K562 (cell line): ENCODE measurements around the gene CDH1. TPM values are rescaled to one million over a fixed set of nuclear protein-coding genes. Genes with fewer than 3 reads are reported as not detected.
A peak's percentile ranks its signal among the peaks of the same experiment; 100 is the strongest.

ENCODE experiments used
- ARHGAP35 ChIP-seq: fragments of 450-650 bp; IDR thresholded peaks from 2 replicates; pipeline ENCODE4 v1.6.1; 2018; ENCODE audit not compliant: partially characterized antibody
- CBFA2T3 ChIP-seq: fragments of 450-650 bp; IDR thresholded peaks from 2 replicates; pipeline ENCODE4 v1.6.1; 2017
- CREB1 ChIP-seq, 2 experiments: sonication (generic) in 1 of 2; formaldehyde crosslinking in 1 of 2; IDR thresholded peaks; 2 replicates each; pipeline versions ENCODE4 v1.6.1 to v1.8.0; 2012 to 2022; ENCODE audit warnings: inconsistent platforms in 1 of 2, mild to moderate bottlenecking in 1 of 2, missing genetic modification reagents in 1 of 2, moderate library complexity in 1 of 2
- FIP1L1 ChIP-seq: fragments of 200-400 bp; formaldehyde crosslinking; IDR thresholded peaks from 2 replicates; pipeline ENCODE4 v1.6.1; 2018; ENCODE audit warnings: mild to moderate bottlenecking, low read depth, low read length; ENCODE audit not compliant: poor library complexity, severe bottlenecking
- GTF2E2 ChIP-seq: fragments of 200-800 bp; sonication (Bioruptor generic); IDR thresholded peaks from 2 replicates; pipeline ENCODE4 v1.6.1; 2016; ENCODE audit warnings: missing genetic modification characterization, missing compliant biosample characterization
- HINFP ChIP-seq: fragments of 450-650 bp; conservative IDR thresholded peaks from 2 replicates; pipeline ENCODE4 v1.6.1; 2016; ENCODE audit warnings: missing genetic modification characterization, low read depth, mild to moderate bottlenecking, control low read depth, missing compliant biosample characterization
- MCM2 ChIP-seq: fragments of 450-650 bp; IDR thresholded peaks from 2 replicates; pipeline ENCODE4 v1.6.1; 2017; ENCODE audit warnings: low read depth, mild to moderate bottlenecking
- MCM7 ChIP-seq, 2 experiments: fragments of 450-650 bp; IDR thresholded peaks; 2 replicates each; pipeline ENCODE4 v1.6.1; 2016 to 2018
- POLR2H ChIP-seq: IDR thresholded peaks from 2 replicates; pipeline ENCODE4 v1.6.1; 2016; ENCODE audit warnings: missing genetic modification characterization, low read depth, mild to moderate bottlenecking, control low read depth, missing compliant biosample characterization, moderate library complexity
- PRMT5 ChIP-seq: sonication (generic); formaldehyde crosslinking; IDR thresholded peaks from 2 replicates; pipeline ENCODE4 v1.5.0; 2020; ENCODE audit warnings: missing genetic modification reagents
- TBL1XR1 ChIP-seq, 2 experiments: IDR thresholded peaks; 2 replicates each; pipeline ENCODE4 v1.6.1; 2012; ENCODE audit warnings: improper control_type of control experiment in 2 of 2, low read length in 2 of 2, mild to moderate bottlenecking in 1 of 2
- ZBTB12 ChIP-seq: fragments of 250-450 bp; sonication (Bioruptor Pico); IDR thresholded peaks from 2 replicates; pipeline ENCODE4 v1.4.0; 2020
- ZBTB2 ChIP-seq: fragments of 450-650 bp; IDR thresholded peaks from 2 replicates; pipeline ENCODE4 v1.6.1; 2016; ENCODE audit warnings: antibody characterized with exemption
- ZBTB7A ChIP-seq: IDR thresholded peaks from 2 replicates; pipeline ENCODE4 v1.6.1; 2011; ENCODE audit warnings: low read depth, mild to moderate bottlenecking, low read length, moderate library complexity, borderline replicate concordance; ENCODE audit not compliant: control insufficient read depth
- ZNF518B ChIP-seq: fragments of 250-450 bp; sonication (Bioruptor Pico); IDR thresholded peaks from 2 replicates; pipeline ENCODE4 v1.5.0; 2021; ENCODE audit warnings: mild to moderate bottlenecking, moderate library complexity
- ZNF696 ChIP-seq: fragments of 250-450 bp; sonication (Bioruptor Pico); conservative IDR thresholded peaks from 2 replicates; pipeline ENCODE4 v1.4.0; 2020; ENCODE audit warnings: mild to moderate bottlenecking, moderate library complexity
- ZNF785 ChIP-seq: fragments of 250-450 bp; sonication (Bioruptor Pico); IDR thresholded peaks from 2 replicates; pipeline ENCODE4 v1.4.0; 2020; ENCODE audit warnings: mild to moderate bottlenecking
- polyA plus RNA-seq, 8 experiments: library from polyadenylated mRNA; depleted of rRNA in 4 of 8; stranded (reverse) in 5 of 8; unstranded in 3 of 8; fragments of >200 nt; fragmentation: Nextera tagmentation in 2 of 8; fragmentation: Illumina TruSeq in 1 of 8; extraction: Ambion mirVana in 2 of 8; extraction: Trizol in 1 of 8; gene quantifications; 2 replicates each; pipeline versions ENCODE4 v1.2.1 to v1.2.3, GENCODE V29; 2011 to 2014; ENCODE audit warnings: inconsistent platforms in 1 of 8, missing spikeins in 1 of 8
- total RNA-seq, 7 experiments: library from RNA; depleted of rRNA in 6 of 7; stranded (reverse); fragments of >200 nt in 6 of 7; fragmentation: Illumina TruSeq in 2 of 7; extraction: Trizol in 2 of 7; gene quantifications; 2 replicates each; pipeline versions ENCODE4 v1.2.1 to v1.2.3, GENCODE V29; 2011 to 2021; ENCODE audit warnings: low replicate concordance in 1 of 7
- TF ChIP-seq, protein P1 (sequence below): fragments of 450-650 bp; formaldehyde crosslinking; IDR thresholded peaks from 2 replicates; pipeline ENCODE4 v1.4.0; 2022; ENCODE audit warnings: missing genetic modification characterization
- TF ChIP-seq, protein P2 (sequence below): sonication (generic); formaldehyde crosslinking; IDR thresholded peaks from 2 replicates; pipeline ENCODE4 v1.9.0; 2022; ENCODE audit warnings: mild to moderate bottlenecking, missing genetic modification reagents

The CDH1 gene
- total and polyA plus RNA-seq, 9 of the 15 experiments (the other 6 are each of a cell fraction or from before 2014, with no cell fraction given): 0.01 to 0.69 TPM; not detected in 7

DNA sequence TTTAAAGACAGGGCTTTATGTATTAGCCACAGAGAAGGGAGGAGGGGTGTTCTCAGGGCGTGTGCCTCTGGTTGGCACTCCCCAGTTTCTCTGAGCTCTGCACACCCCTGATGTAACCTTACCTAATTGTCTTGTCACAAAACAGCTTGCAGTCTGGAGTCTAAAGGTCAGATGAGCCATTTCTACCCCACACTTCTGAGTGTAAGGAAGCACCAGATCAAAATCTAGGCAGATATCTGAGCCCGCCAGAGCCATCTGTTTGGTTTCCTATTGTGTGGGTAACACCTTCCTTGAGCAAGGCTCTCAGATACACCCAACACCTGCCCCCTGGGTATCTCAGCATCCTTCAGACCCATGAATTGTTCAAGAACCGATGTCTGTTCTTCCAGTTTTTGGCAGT, 15.5 kb downstream of the CDH1 start (continued):
- TF ChIP-seq ZBTB2: no peak
- no peak for TF ChIP-seq MCM7 (IDR thresholded peaks at IDR 0.05)
- no peak for TF ChIP-seq CREB1 (IDR thresholded peaks at IDR 0.05)
- no peak for TF ChIP-seq CREB1 (CRISPR knock-in tag; IDR thresholded peaks at IDR 0.05)
- TF ChIP-seq ZNF518B (CRISPR knock-in tag): no peak
- TF ChIP-seq MCM2: no peak
- TF ChIP-seq ARHGAP35: no peak
- TF ChIP-seq, protein P1, sequence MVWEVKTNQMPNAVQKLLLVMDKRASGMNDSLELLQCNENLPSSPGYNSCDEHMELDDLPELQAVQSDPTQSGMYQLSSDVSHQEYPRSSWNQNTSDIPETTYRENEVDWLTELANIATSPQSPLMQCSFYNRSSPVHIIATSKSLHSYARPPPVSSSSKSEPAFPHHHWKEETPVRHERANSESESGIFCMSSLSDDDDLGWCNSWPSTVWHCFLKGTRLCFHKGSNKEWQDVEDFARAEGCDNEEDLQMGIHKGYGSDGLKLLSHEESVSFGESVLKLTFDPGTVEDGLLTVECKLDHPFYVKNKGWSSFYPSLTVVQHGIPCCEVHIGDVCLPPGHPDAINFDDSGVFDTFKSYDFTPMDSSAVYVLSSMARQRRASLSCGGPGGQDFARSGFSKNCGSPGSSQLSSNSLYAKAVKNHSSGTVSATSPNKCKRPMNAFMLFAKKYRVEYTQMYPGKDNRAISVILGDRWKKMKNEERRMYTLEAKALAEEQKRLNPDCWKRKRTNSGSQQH (CRISPR knock-in tag): no peak
- no peak for TF ChIP-seq POLR2H
- TF ChIP-seq HINFP: no peak
- TF ChIP-seq GTF2E2 (tag): no peak
- TF ChIP-seq TBL1XR1 (IDR thresholded peaks at IDR 0.05; ENCODE audit: low read length in 2 of 2): no peak
- TF ChIP-seq ZBTB12 (CRISPR knock-in tag): no peak
- TF ChIP-seq ZNF785: no peak
- TF ChIP-seq ZBTB7A: no peak
- TF ChIP-seq CBFA2T3: peak; percentile 85
- no peak for TF ChIP-seq PRMT5 (CRISPR knock-in tag)
- no peak for TF ChIP-seq FIP1L1
- TF ChIP-seq, protein P2, sequence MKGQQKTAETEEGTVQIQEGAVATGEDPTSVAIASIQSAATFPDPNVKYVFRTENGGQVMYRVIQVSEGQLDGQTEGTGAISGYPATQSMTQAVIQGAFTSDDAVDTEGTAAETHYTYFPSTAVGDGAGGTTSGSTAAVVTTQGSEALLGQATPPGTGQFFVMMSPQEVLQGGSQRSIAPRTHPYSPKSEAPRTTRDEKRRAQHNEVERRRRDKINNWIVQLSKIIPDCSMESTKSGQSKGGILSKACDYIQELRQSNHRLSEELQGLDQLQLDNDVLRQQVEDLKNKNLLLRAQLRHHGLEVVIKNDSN (CRISPR knock-in tag): no peak
- TF ChIP-seq ZNF696: no peak
